Right lobe of liver (tissue), 4 donors: ENCODE results near the gene PLEKHM2.

Experiments used
- CTCF ChIP-seq, 4 donors: fragments of 200-600 bp in 3 of 4; fragments of 450-650 bp in 1 of 4; IDR thresholded peaks; one replicate each; pipeline versions ENCODE4 v1.5.1 to v1.8.0; 2016 to 2022; ENCODE audit warnings: antibody characterized with exemption in 4 of 4, mild to moderate bottlenecking in 2 of 4
- POLR2A ChIP-seq: fragments of 450-650 bp; IDR thresholded peaks from one replicate; pipeline ENCODE4 v1.6.1; 2017; ENCODE audit warnings: antibody characterized with exemption, mild to moderate bottlenecking
- donor health status: DM: no; HTN: no; CAD: no.
- donor health status: DM: no; HTN: no; CAD: no.
- donor health status: DM: no; HTN: yes; CAD: no.

- TF ChIP-seq POLR2A, result no peak
- no peak for TF ChIP-seq CTCF (IDR thresholded peaks at IDR 0.05)
These were observed 46.8 kb downstream of the PLEKHM2 start for GRCh38 chr1:15730936-15731335.
